Measurements from ENCODE around the gene TOM1L1. TPM values are rescaled to one million over a fixed set of nuclear protein-coding genes. Genes with fewer than 3 reads are reported as not detected.

The TOM1L1 gene
- total and polyA plus RNA-seq, 2 of the 8 experiments (the other 6 are each of a cell fraction or from before 2014, with no cell fraction given): 47.0 to 60.8 TPM

GRCh38 chr17:54968988-54969332 is 68.3 kb downstream of the TOM1L1 start:
- Histone ChIP-seq H3K79me1 (ENCODE audit: low read depth, low read length) (peaks cover 5% of the 10 kb centered on the region; the same call in 1 of the 2 replicates), H2BK15ac (ENCODE audit: low read length) (no peak overlapping the region), H3K9ac (replicated peaks in 1 of 4; ENCODE audit: extremely low read depth in 1 of 4, low read depth in 3 of 4, low read length in 3 of 4) (peak overlapping the region; percentile 87 to 96 (median 96)), H2BK5ac (ENCODE audit: low read depth, low read length) (peak overlapping the region; percentile 88), H3K27ac (ENCODE audit: low read depth, low read length) (peak overlapping the region; percentile 83), H4K8ac (ENCODE audit: extremely low read depth, insufficient read depth, low read length) (peak overlapping the region; percentile 94; the same call in 1 of the 2 replicates), H3K36me3 (ENCODE audit: control insufficient read depth in 2 of 4, insufficient read depth in 4 of 4, low read length in 3 of 4) (peaks cover 3 to 13% (median 9%) of the 10 kb centered on the region in 4 experiments; a peak in 6 of 8 replicates), H3K23me2 (ENCODE audit: low read depth, low read length) (peaks cover 7% of the 10 kb centered on the region; the same call in 1 of the 2 replicates), H4K20me1 (replicated peaks in 1 of 2; ENCODE audit: control insufficient read depth in 1 of 2, insufficient read depth in 2 of 2, low read length in 2 of 2) (no peaks in the 10 kb centered on the region), H3K4me1 (replicated peaks in 1 of 4; ENCODE audit: control insufficient read depth in 3 of 4, insufficient read depth in 4 of 4, low read length in 3 of 4) (peaks cover 0 to 8% (median 0%) of the 10 kb centered on the region in 4 experiments; a peak in 2 of 7 replicates), H4K91ac (replicated peaks; ENCODE audit: insufficient read length, low read length) (peak overlapping the region; percentile 70), H3K4me3 (ENCODE audit: extremely low read depth in 1 of 4, insufficient read depth in 2 of 4, low read depth in 3 of 4, low read length in 4 of 4) (peak overlapping the region; percentile 85 to 96 (median 89)), H3K9me3 (ENCODE audit: insufficient read depth in 2 of 2, low read depth in 1 of 2, low read length in 1 of 2) (no peaks in the 10 kb centered on the region), H3K18ac (ENCODE audit: extremely low read depth, low read length) (no peak overlapping the region), H3K56ac (replicated peaks; ENCODE audit: insufficient read length, low read depth, low read length) (peak overlapping the region; percentile 60), H3K14ac (ENCODE audit: insufficient read length) (no peak overlapping the region), H2AFZ (ENCODE audit: low read length) (peak overlapping the region; percentile 70; the same call in 1 of the 2 replicates), H2BK120ac (replicated peaks; ENCODE audit: low read depth, low read length) (no peak overlapping the region), H3K4ac (replicated peaks; ENCODE audit: insufficient read length, low read depth, low read length) (no peak overlapping the region), H2BK12ac (ENCODE audit: low read depth, low read length) (peak overlapping the region; percentile 86; the same call in 1 of the 2 replicates), H2BK20ac (ENCODE audit: low read length) (no peak overlapping the region), H4K5ac (ENCODE audit: insufficient read length, low read depth, low read length) (peak overlapping the region; percentile 73), H2AK5ac (ENCODE audit: low read depth, low read length) (no peak overlapping the region; the same call in 1 of the 2 replicates), H3K79me2 (ENCODE audit: control insufficient read depth in 1 of 2, insufficient read depth in 2 of 2, low read length in 2 of 2) (peaks cover 0 to 78% of the 10 kb centered on the region in 2 experiments; a peak in 2 of 4 replicates), H3K4me2 (ENCODE audit: insufficient read depth in 1 of 2, low read depth in 2 of 2, low read length in 2 of 2) (peak overlapping the region; percentile 78 to 83), H3K27me3 (replicated peaks in 1 of 4; ENCODE audit: control insufficient read depth in 3 of 4, extremely low read depth in 1 of 4, insufficient read depth in 3 of 4, low read length in 3 of 4) (no peaks in the 10 kb centered on the region), H3K23ac (ENCODE audit: insufficient read length) (no peak overlapping the region)
- ChIA-PET POLR2A (ENCODE audit: partially characterized antibody) (interaction anchor here (0.8 to 1.0 kb wide), 3 partner anchors 9 to 55 kb away, joined by 3 to 6 read pairs (median 3); no protein-coding TSS in a partner anchor), CTCF (ENCODE audit: partially characterized antibody) (no interaction called here)
- DNase-seq (ENCODE audit: low read depth in 1 of 2, low spot score in 2 of 2) (no peak), FAIRE-seq (no peak)
- TF ChIP-seq PHF8 (conservative IDR thresholded peaks at IDR 0.05; ENCODE audit: low read depth, low read length) (no peak), SIN3A (conservative IDR thresholded peaks at IDR 0.05 in 1 of 2, IDR thresholded peaks at IDR 0.05 in 1 of 2; ENCODE audit: low read depth in 1 of 2, low read length in 2 of 2) (peak in 1 of 2 experiments; percentile 60; a peak in 2 of 4 replicates), ATF3 (IDR thresholded peaks at IDR 0.05; ENCODE audit: insufficient read depth, low read depth, low read length) (no peak), SAP30 (IDR thresholded peaks at IDR 0.05; ENCODE audit: insufficient read depth, insufficient replicate concordance, low read length) (peak; percentile 93), TEAD4 (IDR thresholded peaks at IDR 0.05; ENCODE audit: low read depth, low read length) (no peak), RXRA (IDR thresholded peaks at IDR 0.05; ENCODE audit: insufficient read depth, low read depth, low read length) (no peak), HDAC2 (IDR thresholded peaks at IDR 0.05; ENCODE audit: borderline replicate concordance in 1 of 2, low read depth in 2 of 2, low read length in 2 of 2) (no peak), ASH2L (IDR thresholded peaks at IDR 0.05; ENCODE audit: low read length) (peak; percentile 22), MAFK (IDR thresholded peaks at IDR 0.05; ENCODE audit: low read depth, low read length) (no peak), NANOG (IDR thresholded peaks at IDR 0.05; ENCODE audit: insufficient read depth, low read depth, low read length, poor library complexity, severe bottlenecking) (no peak), SP2 (IDR thresholded peaks at IDR 0.05; ENCODE audit: low read length) (no peak), CREB1 (IDR thresholded peaks at IDR 0.05) (no peak)
- WGBS, 2 experiments (ENCODE audit: extremely low coverage in 1 of 2, insufficient coverage in 1 of 2, insufficient read length in 1 of 2, insufficient replicate concordance in 2 of 2, low coverage in 1 of 2, low lambda C conversion rate in 2 of 2, missing lambda C conversion rate in 1 of 2): 2% methylated on average over 13 of the region's 13 CpGs; no CpG with 5 or more reads in 1 of the 2 experiments
